Peyer's patch (tissue), 4 donors: ENCODE results near the gene KCNJ6. TPM values are rescaled to one million over a fixed set of nuclear protein-coding genes. Genes with fewer than 3 reads are reported as not detected.
"Not testable (repeated sequence)": the region's sequence is repeated elsewhere in the genome, so short reads cannot be mapped to it uniquely, and the experiment has no call there.

Experiments used
- DNase-seq, 3 donors: peaks; one replicate each; pipeline ENCODE4 v3.0.0-alpha.2; 2017 to 2019
- H3K27ac ChIP-seq, 4 donors: fragments of 200-600 bp; sonication (generic); one replicate each; pipeline ENCODE4 v1.5.1; 2016 to 2019
- H3K27me3 ChIP-seq, 2 donors: fragments of 200-600 bp; sonication (generic); one replicate each; pipeline ENCODE4 v1.5.1; 2019
- H3K36me3 ChIP-seq, 3 donors: fragments of 200-600 bp; sonication (generic); one replicate each; pipeline ENCODE4 v1.5.1; 2016 to 2019
- H3K4me1 ChIP-seq, 4 donors: fragments of 200-600 bp; sonication (generic); one replicate each; pipeline ENCODE4 v1.5.1; 2016 to 2019
- H3K4me3 ChIP-seq, 4 donors: fragments of 200-600 bp; sonication (generic); 1 replicate in 3 of 4; 2 replicates in 1 of 4; pipeline ENCODE4 v1.5.1; 2016 to 2019; ENCODE audit warnings: mild to moderate bottlenecking in 1 of 4
- H3K9me3 ChIP-seq, 4 donors: fragments of 200-600 bp; sonication (generic); one replicate each; pipeline ENCODE4 v1.5.1; 2016 to 2019; ENCODE audit warnings: mild to moderate bottlenecking in 1 of 4
- CTCF ChIP-seq, 6 experiments: fragments of 450-650 bp in 4 of 6; fragments of 200-600 bp in 2 of 6; sonication (generic) in 1 of 6; IDR thresholded peaks; one replicate each; pipeline ENCODE4 v1.5.1; 2017 to 2019; ENCODE audit warnings: antibody characterized with exemption in 6 of 6, mild to moderate bottlenecking in 3 of 6, moderate library complexity in 1 of 6
- POLR2A ChIP-seq, 2 donors: fragments of 450-650 bp; IDR thresholded peaks; one replicate each; pipeline ENCODE4 v1.5.1; 2017; ENCODE audit warnings: antibody characterized with exemption in 2 of 2, mild to moderate bottlenecking in 2 of 2, moderate library complexity in 2 of 2
- total RNA-seq, 4 donors: library from RNA; depleted of rRNA; stranded (reverse); fragments of >200 nt; gene quantifications; one replicate each; pipeline ENCODE4 v1.1.0, GENCODE V29; 2016

The KCNJ6 gene
- total RNA-seq, 4 donors from 2014 or later = 0.13 to 0.83 (median 0.28) TPM

- Histone ChIP-seq H3K4me3 (no peak overlapping the region), H3K36me3 (no peaks in the 10 kb centered on the region), H3K27me3 (no peaks in the 10 kb centered on the region), H3K27ac (no peak overlapping the region), H3K4me1 (no peaks in the 10 kb centered on the region), H3K9me3 (no peaks in the 10 kb centered on the region)
- no peak for DNase-seq
- no peak for TF ChIP-seq POLR2A (IDR thresholded peaks at IDR 0.05)
- no peak for TF ChIP-seq CTCF (IDR thresholded peaks at IDR 0.05)
Measured at GRCh38 chr21:37734846-37735245, 181.4 kb downstream of the KCNJ6 start.

GRCh38 chr21:37732927-37733326 is 183.3 kb downstream of the KCNJ6 start:
- H3K36me3 ChIP-seq = no peaks in the 10 kb centered on the region
- no peaks in the 10 kb centered on the region for H3K9me3 ChIP-seq
- no peak for TF ChIP-seq POLR2A (IDR thresholded peaks at IDR 0.05)
- no peak for TF ChIP-seq CTCF (IDR thresholded peaks at IDR 0.05)
- no peak overlapping the region for H3K27ac ChIP-seq
- no peak overlapping the region for H3K4me3 ChIP-seq
- DNase-seq = no peak
- no peaks in the 10 kb centered on the region for H3K27me3 ChIP-seq
- no peaks in the 10 kb centered on the region for H3K4me1 ChIP-seq

GRCh38 chr21:37724201-37724600 is 192.1 kb downstream of the KCNJ6 start:
- no peaks in the 10 kb centered on the region for H3K36me3 ChIP-seq
- no peaks in the 10 kb centered on the region for H3K27me3 ChIP-seq
- no peak overlapping the region for H3K4me3 ChIP-seq
- H3K27ac ChIP-seq = no peak overlapping the region
- no peak for DNase-seq
- TF ChIP-seq CTCF (IDR thresholded peaks at IDR 0.05) = no peak
- TF ChIP-seq POLR2A (IDR thresholded peaks at IDR 0.05) = no peak
- H3K9me3 ChIP-seq = no peaks in the 10 kb centered on the region
- no peaks in the 10 kb centered on the region for H3K4me1 ChIP-seq

GRCh38 chr21:37717534-37717933 is 198.7 kb downstream of the KCNJ6 start:
- Histone ChIP-seq H3K36me3 (no peaks in the 10 kb centered on the region), H3K27me3 (no peaks in the 10 kb centered on the region), H3K27ac (no peak overlapping the region), H3K9me3 (no peaks in the 10 kb centered on the region), H3K4me1 (no peaks in the 10 kb centered on the region), H3K4me3 (no peak overlapping the region)
- no peak for DNase-seq
- TF ChIP-seq POLR2A (IDR thresholded peaks at IDR 0.05) (no peak), CTCF (IDR thresholded peaks at IDR 0.05) (no peak)

GRCh38 chr21:37712569-37712934 is 203.7 kb downstream of the KCNJ6 start:
- not testable (repeated sequence) for H3K36me3 ChIP-seq, H3K27me3 ChIP-seq, H3K9me3 ChIP-seq, H3K27ac ChIP-seq, DNase-seq, H3K4me3 ChIP-seq, H3K4me1 ChIP-seq

- no peaks in the 10 kb centered on the region for H3K9me3 ChIP-seq
- no peaks in the 10 kb centered on the region for H3K36me3 ChIP-seq
- no peak for TF ChIP-seq POLR2A (IDR thresholded peaks at IDR 0.05)
- peak in 4 of 6 experiments; percentile 52 to 61 (median 56) for TF ChIP-seq CTCF (IDR thresholded peaks at IDR 0.05)
- no peaks in the 10 kb centered on the region for H3K27me3 ChIP-seq
- H3K4me1 ChIP-seq = peaks cover 0 to 7% (median 0%) of the 10 kb centered on the region in 4 donors
- peak in 2 of 3 donors; percentile 60 to 70 for DNase-seq
- H3K4me3 ChIP-seq = no peak overlapping the region
- no peak overlapping the region for H3K27ac ChIP-seq
Measured at GRCh38 chr21:37711836-37712568, 204.3 kb downstream of the KCNJ6 start.
